H9 (cell line): ENCODE data around the gene ZC3HAV1. TPM values are rescaled to one million over a fixed set of nuclear protein-coding genes. Genes with fewer than 3 reads are reported as not detected.

Experiments used
- DNase-seq: peaks from one replicate; pipeline ENCODE4 v3.0.0-alpha.2; 2017
- H2AFZ ChIP-seq: one replicate; pipeline ENCODE4 v1.6.1; 2013; ENCODE audit warnings: mild to moderate bottlenecking, low read length, control low read depth, moderate library complexity
- H2AK5ac ChIP-seq: 2 replicates; pipeline ENCODE4 v1.6.1; 2013; ENCODE audit warnings: low read length, control low read depth, mixed read lengths; ENCODE audit not compliant: insufficient read length
- H2BK120ac ChIP-seq: one replicate; pipeline ENCODE4 v1.6.1; 2013; ENCODE audit warnings: low read depth, mild to moderate bottlenecking, low read length, control low read depth, inconsistent platforms; ENCODE audit not compliant: poor library complexity, severe bottlenecking
- H2BK12ac ChIP-seq: 2 replicates; pipeline ENCODE4 v1.6.1; 2013; ENCODE audit warnings: low read length, control low read depth, mixed read lengths, low read depth; ENCODE audit not compliant: insufficient read length
- H2BK15ac ChIP-seq: 2 replicates; pipeline ENCODE4 v1.6.1; 2013; ENCODE audit warnings: low read depth, low read length, control low read depth
- H2BK20ac ChIP-seq: one replicate; pipeline ENCODE4 v1.6.1; 2013; ENCODE audit warnings: low read depth, mild to moderate bottlenecking, low read length, control low read depth, inconsistent platforms; ENCODE audit not compliant: poor library complexity, severe bottlenecking
- H2BK5ac ChIP-seq: 2 replicates; pipeline ENCODE4 v1.6.1; 2013; ENCODE audit warnings: low read length, control low read depth, mixed read lengths; ENCODE audit not compliant: insufficient read length
- H3K14ac ChIP-seq: 2 replicates; pipeline ENCODE4 v1.6.1; 2013; ENCODE audit warnings: low read length, control low read depth; ENCODE audit not compliant: insufficient read depth
- H3K18ac ChIP-seq: 2 replicates; pipeline ENCODE4 v1.6.1; 2013; ENCODE audit warnings: low read depth, mild to moderate bottlenecking, mixed read lengths, low read length, control low read depth; ENCODE audit not compliant: insufficient read length
- H3K23ac ChIP-seq: 2 replicates; pipeline ENCODE4 v1.6.1; 2013; ENCODE audit warnings: low read length, control low read depth, mixed read lengths, low read depth; ENCODE audit not compliant: insufficient read length
- H3K23me2 ChIP-seq: 2 replicates; pipeline ENCODE4 v1.6.1; 2013; ENCODE audit warnings: low read depth, mild to moderate bottlenecking, mixed read lengths, low read length, control low read depth; ENCODE audit not compliant: insufficient read length, poor library complexity, severe bottlenecking
- H3K27ac ChIP-seq: 2 replicates; pipeline ENCODE4 v1.5.1; 2013; ENCODE audit warnings: low read length, control low read depth, mixed read lengths, low read depth; ENCODE audit not compliant: insufficient read length
- H3K27me3 ChIP-seq: 2 replicates; pipeline ENCODE4 v1.6.1; 2013; ENCODE audit warnings: low read length, control low read depth, inconsistent platforms; ENCODE audit not compliant: insufficient read depth
- H3K4ac ChIP-seq: 2 replicates; pipeline ENCODE4 v1.6.1; 2013; ENCODE audit warnings: low read depth, mild to moderate bottlenecking, control low read depth, inconsistent platforms, low read length, moderate library complexity
- H3K4me1 ChIP-seq: 2 replicates; pipeline ENCODE4 v1.6.1; 2013; ENCODE audit warnings: low read length, control low read depth, inconsistent platforms; ENCODE audit not compliant: insufficient read depth
- H3K4me2 ChIP-seq: 2 replicates; pipeline ENCODE4 v1.6.1; 2013; ENCODE audit warnings: low read length, control low read depth, mixed read lengths; ENCODE audit not compliant: insufficient read length, insufficient read depth
- H3K56ac ChIP-seq: 2 replicates; pipeline ENCODE4 v1.6.1; 2013; ENCODE audit warnings: low read depth, mild to moderate bottlenecking, mixed read lengths, low read length, control low read depth; ENCODE audit not compliant: insufficient read length
- H3K79me1 ChIP-seq: 2 replicates; pipeline ENCODE4 v1.6.1; 2013; ENCODE audit warnings: low read depth, mild to moderate bottlenecking, moderate library complexity, low read length, control low read depth, inconsistent platforms; ENCODE audit not compliant: insufficient read depth, poor library complexity, severe bottlenecking
- H3K79me2 ChIP-seq: 2 replicates; pipeline ENCODE4 v1.6.1; 2013; ENCODE audit warnings: low read length, control low read depth, inconsistent platforms; ENCODE audit not compliant: insufficient read depth
- H3K9ac ChIP-seq: 2 replicates; pipeline ENCODE4 v1.6.1; 2013; ENCODE audit warnings: low read length, control low read depth, mixed read lengths; ENCODE audit not compliant: insufficient read length; ENCODE audit errors: extremely low read depth
- H3K9me3 ChIP-seq: one replicate; pipeline ENCODE4 v1.6.1; 2013; ENCODE audit warnings: low read depth, low read length, inconsistent platforms; ENCODE audit not compliant: control insufficient read depth
- H3T11ph ChIP-seq: one replicate; pipeline ENCODE4 v1.6.1; 2013; ENCODE audit warnings: mild to moderate bottlenecking, low read length, control low read depth, inconsistent platforms
- H4K20me1 ChIP-seq: one replicate; pipeline ENCODE4 v1.6.1; 2013; ENCODE audit not compliant: control insufficient read depth, insufficient read length, insufficient read depth
- H4K5ac ChIP-seq: 2 replicates; pipeline ENCODE4 v1.6.1; 2013; ENCODE audit warnings: low read depth, mild to moderate bottlenecking, mixed read lengths, low read length, control low read depth; ENCODE audit not compliant: insufficient read length
- H4K8ac ChIP-seq: replicated peaks from 2 replicates; pipeline ENCODE4 v1.6.1; 2013; ENCODE audit warnings: low read length, control low read depth, mixed read lengths, low read depth; ENCODE audit not compliant: insufficient read length
- H4K91ac ChIP-seq: 2 replicates; pipeline ENCODE4 v1.6.1; 2013; ENCODE audit warnings: low read depth, mild to moderate bottlenecking, moderate library complexity, mixed read lengths, low read length, control low read depth; ENCODE audit not compliant: insufficient read length
- H3K27ac Mint-ChIP-seq, 3 experiments: 2 replicates in 2 of 3; 3 replicates in 1 of 3; pipeline ENCODE4 v1.8.0; 2020 to 2021; ENCODE audit warnings: mixed read lengths in 3 of 3, mild to moderate bottlenecking in 1 of 3, moderate library complexity in 1 of 3
- H3K27me3 Mint-ChIP-seq: 2 replicates; pipeline ENCODE4 v1.8.0; 2021; ENCODE audit warnings: low read depth, mild to moderate bottlenecking, moderate library complexity, mixed read lengths
- H3K36me3 Mint-ChIP-seq, 3 experiments: 2 replicates in 2 of 3; 3 replicates in 1 of 3; pipeline ENCODE4 v1.8.0; 2020 to 2021; ENCODE audit warnings: low read depth in 3 of 3, mixed read lengths in 3 of 3; ENCODE audit not compliant: insufficient read depth in 1 of 3
- H3K4me1 Mint-ChIP-seq, 2 experiments: 2 replicates each; pipeline ENCODE4 v1.8.0; 2020; ENCODE audit warnings: mixed read lengths in 2 of 2
- H3K4me3 Mint-ChIP-seq, 2 experiments: 2 replicates in 1 of 2; 3 replicates in 1 of 2; pipeline ENCODE4 v1.8.0; 2020 to 2021; ENCODE audit warnings: mild to moderate bottlenecking in 2 of 2, mixed read lengths in 2 of 2, moderate library complexity in 1 of 2
- H3K9me3 Mint-ChIP-seq, 2 experiments: 2 replicates in 1 of 2; 3 replicates in 1 of 2; pipeline ENCODE4 v1.8.0; 2020; ENCODE audit warnings: mild to moderate bottlenecking in 2 of 2, mixed read lengths in 2 of 2, moderate library complexity in 1 of 2
- WGBS: extraction: QIAGEN DNeasy Blood & Tissue Kit; methylation state at CpG from one replicate; pipeline ENCODE4 v1.1.7; 2013; ENCODE audit warnings: missing lambda C conversion rate, low lambda C conversion rate, mixed read lengths; ENCODE audit not compliant: insufficient read length; ENCODE audit errors: extremely low coverage; 5-methylcytosine and 5-hydroxymethylcytosine counted together
- total RNA-seq: library from RNA; stranded (reverse); gene quantifications from 2 replicates; pipeline ENCODE4 v1.2.1, GENCODE V29; 2021
- TF ChIP-seq, protein P1 (sequence below): fragments of 200-600 bp; sonication (generic); conservative IDR thresholded peaks from 3 replicates; pipeline ENCODE4 v1.8.0; 2021; ENCODE audit warnings: antibody characterized with exemption, mild to moderate bottlenecking

The ZC3HAV1 gene
- total RNA-seq, 1 experiment from 2014 or later = 32.8 TPM

DNA sequence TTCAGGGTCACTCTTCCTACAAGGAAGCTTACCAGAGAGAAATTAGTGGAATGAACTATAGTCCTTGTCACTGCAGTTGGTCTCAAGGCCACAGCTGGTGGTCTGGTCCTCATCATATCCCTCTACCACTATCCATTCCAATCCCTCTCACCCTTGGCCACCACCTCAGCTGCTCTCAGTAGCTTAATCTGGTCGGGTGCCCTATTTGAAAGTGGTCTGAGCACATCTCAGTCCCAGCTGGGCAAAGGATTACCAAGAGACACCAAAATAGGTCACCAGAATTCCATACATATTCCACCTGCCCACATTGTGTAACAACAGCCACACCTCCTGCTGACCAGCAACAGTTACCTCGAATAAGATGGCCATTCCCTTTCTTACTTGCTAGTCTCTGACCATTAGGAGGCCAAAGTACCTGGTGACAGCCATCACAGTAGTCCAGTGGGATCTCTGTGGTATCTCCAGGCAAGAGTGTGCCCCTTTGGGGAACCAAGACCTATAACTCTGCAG is 3.3 kb upstream of the ZC3HAV1 start:
- H2BK15ac ChIP-seq = no peak overlapping the region
- peaks cover 2% of the 10 kb centered on the region; the same call in 1 of the 2 replicates for H3K4me1 ChIP-seq
- H3T11ph ChIP-seq = no peak overlapping the region
- H3K23ac ChIP-seq = no peak overlapping the region
- no peaks in the 10 kb centered on the region; the same call in 1 of the 2 replicates for H3K79me2 ChIP-seq
- Mint-ChIP-seq H3K4me1 (peaks cover 10% of the 10 kb centered on the region in 2 experiments), H3K27ac (no peak overlapping the region; a peak in 1 of 7 replicates), H3K36me3 (no peaks in the 10 kb centered on the region; a peak in 1 of 7 replicates), H3K9me3 (no peaks in the 10 kb centered on the region), H3K27me3 (peaks cover 21% of the 10 kb centered on the region), H3K4me3 (no peak overlapping the region)
- TF ChIP-seq, protein P1, sequence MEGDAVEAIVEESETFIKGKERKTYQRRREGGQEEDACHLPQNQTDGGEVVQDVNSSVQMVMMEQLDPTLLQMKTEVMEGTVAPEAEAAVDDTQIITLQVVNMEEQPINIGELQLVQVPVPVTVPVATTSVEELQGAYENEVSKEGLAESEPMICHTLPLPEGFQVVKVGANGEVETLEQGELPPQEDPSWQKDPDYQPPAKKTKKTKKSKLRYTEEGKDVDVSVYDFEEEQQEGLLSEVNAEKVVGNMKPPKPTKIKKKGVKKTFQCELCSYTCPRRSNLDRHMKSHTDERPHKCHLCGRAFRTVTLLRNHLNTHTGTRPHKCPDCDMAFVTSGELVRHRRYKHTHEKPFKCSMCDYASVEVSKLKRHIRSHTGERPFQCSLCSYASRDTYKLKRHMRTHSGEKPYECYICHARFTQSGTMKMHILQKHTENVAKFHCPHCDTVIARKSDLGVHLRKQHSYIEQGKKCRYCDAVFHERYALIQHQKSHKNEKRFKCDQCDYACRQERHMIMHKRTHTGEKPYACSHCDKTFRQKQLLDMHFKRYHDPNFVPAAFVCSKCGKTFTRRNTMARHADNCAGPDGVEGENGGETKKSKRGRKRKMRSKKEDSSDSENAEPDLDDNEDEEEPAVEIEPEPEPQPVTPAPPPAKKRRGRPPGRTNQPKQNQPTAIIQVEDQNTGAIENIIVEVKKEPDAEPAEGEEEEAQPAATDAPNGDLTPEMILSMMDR = no peak
- H3K4ac ChIP-seq = no peak overlapping the region
- H2BK12ac ChIP-seq = no peak overlapping the region
- H3K56ac ChIP-seq = no peak overlapping the region
- no peak overlapping the region for H4K5ac ChIP-seq
- no peak overlapping the region for H4K91ac ChIP-seq
- H2BK20ac ChIP-seq = no peak overlapping the region
- H3K9ac ChIP-seq = no peak overlapping the region
- H2AK5ac ChIP-seq = no peak overlapping the region
- no peak overlapping the region for H2BK5ac ChIP-seq
- H3K27ac ChIP-seq = no peak overlapping the region
- no peaks in the 10 kb centered on the region; the same call in 1 of the 2 replicates for H3K27me3 ChIP-seq
- DNase-seq = no peak
- H3K4me2 ChIP-seq = no peak overlapping the region
- WGBS = no CpG with 5 or more reads among the region's 2 CpGs
- no peak overlapping the region for H3K14ac ChIP-seq
- no peak overlapping the region for H2BK120ac ChIP-seq
- no peaks in the 10 kb centered on the region for H3K9me3 ChIP-seq
- H3K18ac ChIP-seq = no peak overlapping the region
- H3K23me2 ChIP-seq = peaks cover 14% of the 10 kb centered on the region
- H4K20me1 ChIP-seq = no peaks in the 10 kb centered on the region
- no peak overlapping the region for H4K8ac ChIP-seq
- H2AFZ ChIP-seq = no peak overlapping the region
- H3K79me1 ChIP-seq = no peaks in the 10 kb centered on the region
